Hepatocyte (in vitro differentiated cells): ENCODE measurements around the gene SCGB2B2. TPM values are rescaled to one million over a fixed set of nuclear protein-coding genes. Genes with fewer than 3 reads are reported as not detected.

Experiments
- DNase-seq: peaks from one replicate; pipeline ENCODE4 v3.0.0-alpha.2; 2016; ENCODE audit warnings: low spot score
- H2AFZ ChIP-seq: fragments of 200-600 bp; sonication (generic); 2 replicates; pipeline ENCODE4 v1.6.0; 2016; ENCODE audit warnings: antibody characterized with exemption, mild to moderate bottlenecking
- H3K27ac ChIP-seq: fragments of 200-600 bp; sonication (generic); 2 replicates; pipeline ENCODE4 v1.5.1; 2016; ENCODE audit warnings: mild to moderate bottlenecking
- H3K27me3 ChIP-seq: fragments of 200-600 bp; sonication (generic); 2 replicates; pipeline ENCODE4 v1.6.1; 2016
- H3K36me3 ChIP-seq: fragments of 200-600 bp; sonication (generic); replicated peaks from 2 replicates; pipeline ENCODE4 v1.5.1; 2016; ENCODE audit warnings: low read depth; ENCODE audit not compliant: insufficient read depth
- H3K4me1 ChIP-seq: fragments of 200-600 bp; sonication (generic); 2 replicates; pipeline ENCODE4 v1.5.1; 2016; ENCODE audit warnings: mild to moderate bottlenecking, moderate library complexity; ENCODE audit not compliant: insufficient read depth
- H3K4me2 ChIP-seq: fragments of 200-600 bp; sonication (generic); 2 replicates; pipeline ENCODE4 v1.6.0; 2016
- H3K4me3 ChIP-seq: fragments of 200-600 bp; sonication (generic); 2 replicates; pipeline ENCODE4 v1.5.1; 2016; ENCODE audit warnings: mild to moderate bottlenecking
- H3K79me2 ChIP-seq: fragments of 200-600 bp; sonication (generic); 2 replicates; pipeline ENCODE4 v1.6.0; 2017; ENCODE audit warnings: mild to moderate bottlenecking
- H3K9me2 ChIP-seq: fragments of 200-600 bp; sonication (generic); replicated peaks from 2 replicates; pipeline ENCODE4 v1.6.0; 2017; ENCODE audit warnings: mild to moderate bottlenecking; ENCODE audit not compliant: insufficient read depth
- H3K9me3 ChIP-seq: fragments of 200-600 bp; sonication (generic); 2 replicates; pipeline ENCODE4 v1.5.1; 2016; ENCODE audit warnings: low read depth, mild to moderate bottlenecking
- H4K20me1 ChIP-seq: fragments of 200-600 bp; sonication (generic); 2 replicates; pipeline ENCODE4 v1.6.0; 2016; ENCODE audit warnings: mild to moderate bottlenecking; ENCODE audit not compliant: insufficient read depth, poor library complexity, severe bottlenecking
- CTCF ChIP-seq: fragments of 200-600 bp; sonication (generic); IDR thresholded peaks from 2 replicates; pipeline ENCODE4 v1.5.1; 2016; ENCODE audit warnings: antibody characterized with exemption, mild to moderate bottlenecking; ENCODE audit not compliant: poor library complexity
- EZH2 ChIP-seq: fragments of 200-600 bp; sonication (generic); IDR thresholded peaks from 2 replicates; pipeline ENCODE4 v1.6.1; 2016; ENCODE audit warnings: antibody characterized with exemption, mild to moderate bottlenecking, borderline replicate concordance
- EZH2phosphoT487 ChIP-seq: fragments of 200-600 bp; sonication (generic); IDR thresholded peaks from one replicate; pipeline ENCODE4 v1.6.1; 2018; ENCODE audit warnings: antibody characterized with exemption, mild to moderate bottlenecking, low read depth, moderate library complexity; ENCODE audit not compliant: unreplicated experiment, severe bottlenecking
- WGBS: methylation state at CpG from one replicate; pipeline ENCODE4 v1.1.6; 2016; ENCODE audit warnings: low lambda C conversion rate; ENCODE audit errors: missing lambda C conversion rate; 5-methylcytosine and 5-hydroxymethylcytosine counted together
- polyA plus RNA-seq: library from polyadenylated mRNA; unstranded; fragments of >200 nt; fragmentation: Nextera tagmentation; extraction: Ambion mirVana; gene quantifications from 2 replicates; pipeline ENCODE4 v1.2.1, GENCODE V29; 2016
- total RNA-seq: library from RNA; depleted of rRNA; stranded (reverse); fragments of >200 nt; gene quantifications from 2 replicates; pipeline ENCODE4 v1.2.3, GENCODE V29; 2014

SCGB2B2 gene
- total and polyA plus RNA-seq, 2 experiments from 2014 or later: 0.13 TPM; not detected in 1

- H3K79me2 ChIP-seq: no peaks in the 10 kb centered on the region
- no peak overlapping the region for H3K4me2 ChIP-seq
- TF ChIP-seq CTCF (no peak), EZH2phosphoT487 (no peak), EZH2 (no peak)
- H4K20me1 ChIP-seq: no peaks in the 10 kb centered on the region
- H3K9me2 ChIP-seq: no peaks in the 10 kb centered on the region
- H3K4me3 ChIP-seq: no peak overlapping the region
- DNase-seq: no peak
- H2AFZ ChIP-seq: no peak overlapping the region
- H3K36me3 ChIP-seq: no peaks in the 10 kb centered on the region
- WGBS: 53% methylated on average over 5 of the region's 5 CpGs
- no peak overlapping the region for H3K27ac ChIP-seq
- H3K27me3 ChIP-seq: no peaks in the 10 kb centered on the region
- no peaks in the 10 kb centered on the region for H3K9me3 ChIP-seq
- H3K4me1 ChIP-seq: no peaks in the 10 kb centered on the region
Observed at GRCh38 chr19:34645551-34645950, 31.4 kb downstream of the SCGB2B2 start.

GRCh38 chr19:34644991-34645461, 31.9 kb downstream of the SCGB2B2 start:
- H3K4me3 ChIP-seq: no peak overlapping the region
- no peaks in the 10 kb centered on the region for H3K79me2 ChIP-seq
- no peaks in the 10 kb centered on the region for H3K4me1 ChIP-seq
- H3K27ac ChIP-seq: no peak overlapping the region
- no peaks in the 10 kb centered on the region for H3K9me3 ChIP-seq
- no peaks in the 10 kb centered on the region for H3K36me3 ChIP-seq
- TF ChIP-seq EZH2phosphoT487: no peak
- no peak for TF ChIP-seq CTCF
- no peak for TF ChIP-seq EZH2
- H3K4me2 ChIP-seq: no peak overlapping the region
- no peak for DNase-seq
- no peaks in the 10 kb centered on the region for H3K27me3 ChIP-seq
- no peaks in the 10 kb centered on the region for H4K20me1 ChIP-seq
- H3K9me2 ChIP-seq: no peaks in the 10 kb centered on the region
- H2AFZ ChIP-seq: no peak overlapping the region
- 73% methylated on average over 10 of the region's 10 CpGs for WGBS

GRCh38 chr19:34642241-34642640, 34.7 kb downstream of the SCGB2B2 start:
- no peaks in the 10 kb centered on the region for H3K9me2 ChIP-seq
- no peaks in the 10 kb centered on the region for H4K20me1 ChIP-seq
- no peak for DNase-seq
- no peaks in the 10 kb centered on the region for H3K9me3 ChIP-seq
- H3K27me3 ChIP-seq: no peaks in the 10 kb centered on the region
- H3K4me2 ChIP-seq: no peak overlapping the region
- H3K36me3 ChIP-seq: no peaks in the 10 kb centered on the region
- WGBS: 87% methylated on average over 4 of the region's 4 CpGs
- H3K27ac ChIP-seq: no peak overlapping the region
- H3K79me2 ChIP-seq: no peaks in the 10 kb centered on the region
- no peaks in the 10 kb centered on the region for H3K4me1 ChIP-seq
- no peak overlapping the region for H2AFZ ChIP-seq
- no peak for TF ChIP-seq EZH2phosphoT487
- TF ChIP-seq CTCF: no peak
- TF ChIP-seq EZH2: no peak
- no peak overlapping the region for H3K4me3 ChIP-seq

- 17% methylated on average over 4 of the region's 4 CpGs for WGBS
Observed at GRCh38 chr19:34639491-34640085, 37.4 kb downstream of the SCGB2B2 start.

More at GRCh38 chr19:34639491-34640085, 37.4 kb downstream of the SCGB2B2 start:
- Histone ChIP-seq H3K4me1 (no peaks in the 10 kb centered on the region), H3K4me2 (no peak overlapping the region), H3K9me2 (no peaks in the 10 kb centered on the region), H4K20me1 (no peaks in the 10 kb centered on the region), H3K4me3 (no peak overlapping the region), H3K79me2 (no peaks in the 10 kb centered on the region), H3K36me3 (no peaks in the 10 kb centered on the region), H3K9me3 (no peaks in the 10 kb centered on the region), H2AFZ (no peak overlapping the region), H3K27me3 (no peaks in the 10 kb centered on the region), H3K27ac (no peak overlapping the region)
- DNase-seq: peak; percentile 84
- TF ChIP-seq EZH2phosphoT487 (no peak), CTCF (peak; percentile 58)
